CD4-positive, alpha-beta memory T cell (primary cell): ENCODE measurements around the gene ANKRD13C. TPM values are rescaled to one million over a fixed set of nuclear protein-coding genes. Genes with fewer than 3 reads are reported as not detected.
"Not testable (repeated sequence)": the region's sequence is repeated elsewhere in the genome, so short reads cannot be mapped to it uniquely, and the experiment has no call there.

ENCODE experiments used
- CTCF ChIA-PET: fragments of 350-600 bp; sonication (Branson Sonifier 250); formaldehyde crosslinking; loops from one replicate; lab custom pipeline; 2021; ENCODE audit warnings: inconsistent platforms; ENCODE audit not compliant: partially characterized antibody; lab: Charles Lee
- POLR2A ChIA-PET: fragments of 350-600 bp; sonication (Branson Sonifier 250); formaldehyde crosslinking; loops from one replicate; lab custom pipeline; 2021; ENCODE audit not compliant: partially characterized antibody; lab: Charles Lee
- DNase-seq, 5 donors: peaks; one replicate each; pipeline versions ENCODE4 v3.0.0 to v3.0.0-alpha.2; 2020 to 2022; ENCODE audit warnings: mixed read lengths in 1 of 5
- H3K27ac ChIP-seq: one replicate; pipeline ENCODE4 v1.7.0; 2013; ENCODE audit warnings: low read depth, low read length
- H3K27me3 ChIP-seq: 2 replicates; pipeline ENCODE4 v1.7.0; 2013; ENCODE audit warnings: mild to moderate bottlenecking, low read length, moderate library complexity; ENCODE audit not compliant: insufficient read depth
- H3K36me3 ChIP-seq: 2 replicates; pipeline ENCODE4 v1.7.0; 2013; ENCODE audit warnings: mild to moderate bottlenecking, low read length, moderate library complexity; ENCODE audit not compliant: insufficient read depth
- H3K4me1 ChIP-seq: 2 replicates; pipeline ENCODE4 v1.7.0; 2013; ENCODE audit warnings: mild to moderate bottlenecking, low read length, moderate library complexity; ENCODE audit not compliant: insufficient read depth
- H3K4me3 ChIP-seq, 2 donors: one replicate each; pipeline ENCODE4 v1.7.0; 2013; ENCODE audit warnings: low read length in 2 of 2, mild to moderate bottlenecking in 1 of 2
- H3K9me3 ChIP-seq, 2 donors: one replicate each; pipeline ENCODE4 v1.7.0; 2013; ENCODE audit warnings: low read length in 2 of 2, control low read depth in 1 of 2; ENCODE audit not compliant: control insufficient read depth in 1 of 2
- H3K27ac Mint-ChIP-seq, 7 donors: one replicate each; pipeline ENCODE4 v1.8.0; 2020 to 2021; ENCODE audit warnings: mixed read lengths in 7 of 7, mild to moderate bottlenecking in 6 of 7, inconsistent platforms in 3 of 7, moderate library complexity in 3 of 7
- H3K27me3 Mint-ChIP-seq, 2 donors: one replicate each; pipeline ENCODE4 v1.8.0; 2020 to 2021; ENCODE audit warnings: mixed read lengths in 2 of 2
- H3K36me3 Mint-ChIP-seq, 2 donors: one replicate each; pipeline ENCODE4 v1.8.0; 2020 to 2021; ENCODE audit warnings: mixed read lengths in 2 of 2, inconsistent platforms in 1 of 2, mild to moderate bottlenecking in 1 of 2
- H3K4me1 Mint-ChIP-seq, 4 donors: one replicate each; pipeline ENCODE4 v1.8.0; 2020 to 2021; ENCODE audit warnings: mixed read lengths in 4 of 4, mild to moderate bottlenecking in 1 of 4
- H3K4me3 Mint-ChIP-seq, 8 donors: one replicate each; pipeline ENCODE4 v1.8.0; 2020 to 2021; ENCODE audit warnings: mixed read lengths in 8 of 8, mild to moderate bottlenecking in 7 of 8, moderate library complexity in 6 of 8, inconsistent platforms in 3 of 8
- H3K9me3 Mint-ChIP-seq, 8 donors: one replicate each; pipeline ENCODE4 v1.8.0; 2020 to 2021; ENCODE audit warnings: mixed read lengths in 8 of 8, mild to moderate bottlenecking in 5 of 8, inconsistent platforms in 3 of 8, moderate library complexity in 1 of 8
- intact Hi-C: fragments of 100-400 bp; cut with micrococcal nuclease; formaldehyde crosslinking; loops from one replicate; pipeline ENCODE4 v1.15.1; 2023
- polyA plus RNA-seq, 2 donors: library from polyadenylated mRNA; unstranded; fragments of 300-500 nt; fragmentation: Illumina TruSeq; gene quantifications; one replicate each; pipeline ENCODE4 v1.2.3, GENCODE V29; 2021
- total RNA-seq, 2 experiments: library from RNA; stranded (reverse); gene quantifications; one replicate each; pipeline ENCODE4 v1.2.3, GENCODE V29; 2021

Gene ANKRD13C
- total and polyA plus RNA-seq, 4 experiments from 2014 or later = 12.9 to 34.0 (median 22.9) TPM

DNA sequence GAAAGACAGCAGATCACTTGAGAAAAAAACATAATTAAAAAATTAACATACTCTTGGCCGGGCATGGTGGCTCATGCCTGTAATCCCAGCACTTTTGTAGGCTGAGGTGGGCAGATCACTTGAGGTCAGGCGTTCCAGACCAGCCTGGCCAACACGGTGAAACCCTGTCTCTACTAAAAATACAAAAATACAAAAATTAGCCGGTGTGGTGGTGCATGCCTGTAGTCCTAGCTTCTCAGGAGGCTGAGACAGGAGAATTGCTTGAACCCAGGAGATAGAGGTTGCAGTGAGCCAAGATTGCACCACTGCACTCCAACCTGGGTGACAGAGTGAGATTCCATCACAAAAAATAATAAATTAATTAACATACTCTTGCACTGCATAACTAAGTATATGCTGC, 4.7 kb downstream of the ANKRD13C start:
- POLR2A ChIA-PET, H3K27ac ChIP-seq, DNase-seq, H3K27me3 Mint-ChIP-seq, CTCF ChIA-PET, H3K9me3 Mint-ChIP-seq, H3K36me3 ChIP-seq, H3K9me3 ChIP-seq, H3K27me3 ChIP-seq, H3K4me3 ChIP-seq, intact Hi-C loops: not testable (repeated sequence)
- peaks cover 47 to 78% (median 61%) of the 10 kb centered on the region in 4 donors for H3K4me1 Mint-ChIP-seq
- peak overlapping the region in 2 of 8 donors; percentile 33 to 61 for H3K4me3 Mint-ChIP-seq
- peaks cover 69% of the 10 kb centered on the region for H3K4me1 ChIP-seq
- peak overlapping the region in 1 of 7 donors; percentile 47 for H3K27ac Mint-ChIP-seq
- H3K36me3 Mint-ChIP-seq = peaks cover 11 to 36% of the 10 kb centered on the region in 2 donors

DNA sequence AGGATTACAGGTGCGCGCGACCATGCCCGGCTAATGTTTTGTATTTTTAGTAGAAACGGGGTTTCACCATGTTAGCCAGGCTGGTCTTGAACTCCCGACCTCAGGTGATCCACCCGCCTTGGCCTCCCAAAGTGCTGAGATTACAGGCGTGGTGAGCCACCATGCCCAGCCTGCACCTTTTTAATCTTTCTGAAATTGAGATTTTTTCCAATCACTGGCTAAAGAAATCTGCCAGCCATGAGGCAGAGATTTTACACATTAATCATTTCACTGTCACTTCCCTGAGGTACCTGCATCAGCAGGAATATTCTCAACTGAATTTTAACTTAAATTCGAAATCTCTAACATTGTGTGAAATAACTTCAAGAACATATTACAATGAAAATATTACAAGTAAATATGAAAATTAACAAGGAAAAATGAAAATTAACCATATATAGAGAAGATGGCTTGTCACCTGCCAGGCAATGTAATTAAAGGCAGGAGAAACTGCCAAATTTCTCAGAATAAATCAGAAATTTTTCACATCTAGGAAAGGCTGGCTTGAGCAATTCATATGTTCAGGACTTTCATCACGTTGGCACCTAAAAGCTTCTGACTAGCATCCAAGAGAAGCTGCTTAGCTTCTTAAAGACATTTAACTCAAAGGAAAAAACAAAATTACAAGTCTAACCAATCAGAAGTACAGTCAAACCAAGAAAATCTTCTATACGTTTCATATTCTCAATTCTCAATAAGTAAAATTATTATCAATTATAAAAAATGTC, 5.9 kb downstream of the ANKRD13C start:
- H3K27ac ChIP-seq = no peak overlapping the region
- no peaks in the 10 kb centered on the region for H3K27me3 Mint-ChIP-seq
- no peaks in the 10 kb centered on the region for H3K36me3 ChIP-seq
- DNase-seq = no peak
- H3K9me3 ChIP-seq = no peaks in the 10 kb centered on the region
- peaks cover 11 to 27% of the 10 kb centered on the region in 2 donors for H3K36me3 Mint-ChIP-seq
- peaks cover 46 to 70% (median 57%) of the 10 kb centered on the region in 4 donors for H3K4me1 Mint-ChIP-seq
- H3K27me3 ChIP-seq = no peaks in the 10 kb centered on the region
- POLR2A ChIA-PET = no interaction called here
- intact Hi-C loops = no loop called here
- peak overlapping the region in 2 of 8 donors; percentile 7 to 61 for H3K4me3 Mint-ChIP-seq
- H3K9me3 Mint-ChIP-seq = no peaks in the 10 kb centered on the region
- peaks cover 67% of the 10 kb centered on the region for H3K4me1 ChIP-seq
- CTCF ChIA-PET = no interaction called here
- no peak overlapping the region for H3K4me3 ChIP-seq
- peak overlapping the region in 3 of 7 donors; percentile 12 to 43 (median 22) for H3K27ac Mint-ChIP-seq

DNA sequence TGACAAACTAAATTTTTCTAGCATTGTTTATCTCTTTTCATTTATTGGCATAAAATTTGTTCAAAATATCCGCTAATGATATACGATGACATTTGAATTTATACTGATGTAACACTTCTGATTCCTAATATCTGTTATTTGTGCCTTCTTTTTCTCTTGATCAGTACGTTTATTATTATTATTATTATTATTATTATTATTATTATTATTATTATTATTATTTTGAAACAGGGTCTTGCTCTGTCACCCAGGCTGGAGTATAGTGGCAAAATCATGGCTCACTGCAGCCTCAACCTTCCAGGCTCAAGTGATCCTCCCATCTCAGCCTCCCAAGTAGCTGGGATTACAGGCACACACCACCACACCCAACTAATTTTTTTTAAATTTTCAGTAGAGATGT, 14.9 kb downstream of the ANKRD13C start:
- POLR2A ChIA-PET = interaction anchor here (1.7 kb wide), 1 partner anchor 15 kb away, joined by 4 read pairs; the partner anchor contains the start of gene ANKRD13C
- H3K27me3 ChIP-seq, H3K27ac ChIP-seq, H3K4me3 Mint-ChIP-seq, intact Hi-C loops, H3K36me3 ChIP-seq, H3K27me3 Mint-ChIP-seq, H3K9me3 Mint-ChIP-seq, H3K4me1 ChIP-seq, H3K27ac Mint-ChIP-seq, DNase-seq, H3K9me3 ChIP-seq, CTCF ChIA-PET, H3K4me3 ChIP-seq: not testable (repeated sequence)
- peaks cover 16 to 40% (median 23%) of the 10 kb centered on the region in 4 donors for H3K4me1 Mint-ChIP-seq
- H3K36me3 Mint-ChIP-seq = peaks cover 17 to 22% of the 10 kb centered on the region in 2 donors

GRCh38 chr1:70336050-70336449, 18.5 kb downstream of the ANKRD13C start:
- H3K4me1 ChIP-seq = peaks cover 5% of the 10 kb centered on the region
- intact Hi-C loops = no loop called here
- no peak for DNase-seq
- H3K27me3 Mint-ChIP-seq = no peaks in the 10 kb centered on the region
- CTCF ChIA-PET = no interaction called here
- H3K9me3 ChIP-seq = no peaks in the 10 kb centered on the region
- POLR2A ChIA-PET = no interaction called here
- H3K36me3 ChIP-seq = no peaks in the 10 kb centered on the region
- H3K27me3 ChIP-seq = no peaks in the 10 kb centered on the region
- H3K4me3 Mint-ChIP-seq = no peak overlapping the region
- no peak overlapping the region for H3K27ac ChIP-seq
- H3K4me3 ChIP-seq = no peak overlapping the region
- H3K4me1 Mint-ChIP-seq = peaks cover 20 to 40% (median 27%) of the 10 kb centered on the region in 4 donors
- H3K27ac Mint-ChIP-seq = no peak overlapping the region
- peaks cover 12 to 18% of the 10 kb centered on the region in 2 donors for H3K36me3 Mint-ChIP-seq
- H3K9me3 Mint-ChIP-seq = no peaks in the 10 kb centered on the region

DNA sequence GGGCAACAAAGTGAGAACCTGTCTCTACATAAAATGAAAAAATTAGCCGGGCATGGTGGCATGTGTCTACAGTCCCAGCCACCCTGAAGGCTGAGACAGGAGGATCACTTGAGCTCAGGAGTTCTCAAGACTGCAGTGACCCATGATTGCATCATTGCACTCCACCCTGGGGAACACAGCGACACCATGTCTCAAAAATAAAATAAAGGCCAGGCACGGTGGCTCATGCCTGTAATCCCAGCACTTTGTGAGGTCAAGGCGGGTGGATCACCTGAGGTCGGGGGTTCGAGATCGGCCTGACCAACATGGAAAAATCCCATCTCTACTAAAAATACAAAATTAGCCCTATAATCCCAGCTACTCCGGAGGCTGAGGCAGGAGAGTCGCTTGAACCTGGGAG, 20.1 kb downstream of the ANKRD13C start:
- no peak for DNase-seq
- no peak overlapping the region for H3K27ac ChIP-seq
- peaks cover 5% of the 10 kb centered on the region for H3K4me1 ChIP-seq
- no peaks in the 10 kb centered on the region for H3K27me3 ChIP-seq
- Mint-ChIP-seq H3K36me3 (peaks cover 12 to 21% of the 10 kb centered on the region in 2 donors), H3K9me3 (no peaks in the 10 kb centered on the region), H3K27me3 (no peaks in the 10 kb centered on the region), H3K4me1 (peaks cover 21 to 49% (median 32%) of the 10 kb centered on the region in 4 donors), H3K27ac (no peak overlapping the region), H3K4me3 (no peak overlapping the region)
- ChIA-PET CTCF (no interaction called here), POLR2A (no interaction called here)
- H3K36me3 ChIP-seq = no peaks in the 10 kb centered on the region
- intact Hi-C loops = no loop called here
- H3K4me3 ChIP-seq = no peak overlapping the region
- no peaks in the 10 kb centered on the region for H3K9me3 ChIP-seq

GRCh38 chr1:70333245-70333644, 21.3 kb downstream of the ANKRD13C start:
- H3K9me3 Mint-ChIP-seq = no peaks in the 10 kb centered on the region
- no peaks in the 10 kb centered on the region for H3K27me3 Mint-ChIP-seq
- CTCF ChIA-PET = no interaction called here
- H3K9me3 ChIP-seq = no peaks in the 10 kb centered on the region
- H3K4me3 Mint-ChIP-seq = no peak overlapping the region
- no peaks in the 10 kb centered on the region for H3K36me3 ChIP-seq
- no peak for DNase-seq
- H3K36me3 Mint-ChIP-seq = peaks cover 8 to 20% of the 10 kb centered on the region in 2 donors
- POLR2A ChIA-PET = no interaction called here
- H3K4me3 ChIP-seq = no peak overlapping the region
- H3K4me1 Mint-ChIP-seq = peaks cover 17 to 43% (median 32%) of the 10 kb centered on the region in 4 donors
- no peak overlapping the region for H3K27ac ChIP-seq
- peak overlapping the region in 2 of 7 donors; percentile 65 to 89 for H3K27ac Mint-ChIP-seq
- intact Hi-C loops = no loop called here
- peaks cover 5% of the 10 kb centered on the region for H3K4me1 ChIP-seq
- no peaks in the 10 kb centered on the region for H3K27me3 ChIP-seq

DNA sequence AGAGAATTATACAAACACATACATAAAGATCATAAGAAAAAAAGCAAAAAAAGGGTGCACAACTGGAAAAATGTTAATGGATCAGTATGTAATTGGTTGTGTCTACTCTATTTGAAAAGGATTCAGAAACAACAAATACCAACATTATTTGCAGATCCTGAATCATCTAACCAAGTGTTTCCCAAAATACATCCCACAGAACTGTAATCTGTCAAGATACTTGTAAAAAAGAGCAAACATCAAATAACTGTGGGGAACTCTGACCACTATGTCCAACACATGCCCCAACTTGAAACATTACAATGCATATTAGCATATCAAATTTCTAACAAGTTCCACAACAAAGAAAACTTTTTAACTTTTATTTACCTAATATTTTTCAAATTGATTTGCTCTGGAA, 22.6 kb downstream of the ANKRD13C start:
- Histone ChIP-seq H3K4me1 (peaks cover 5% of the 10 kb centered on the region), H3K9me3 (no peaks in the 10 kb centered on the region), H3K27me3 (no peaks in the 10 kb centered on the region), H3K4me3 (no peak overlapping the region), H3K27ac (no peak overlapping the region), H3K36me3 (no peaks in the 10 kb centered on the region)
- Mint-ChIP-seq H3K36me3 (peaks cover 6 to 22% of the 10 kb centered on the region in 2 donors), H3K27ac (no peak overlapping the region), H3K4me1 (peaks cover 19 to 43% (median 32%) of the 10 kb centered on the region in 4 donors), H3K27me3 (no peaks in the 10 kb centered on the region), H3K4me3 (no peak overlapping the region), H3K9me3 (no peaks in the 10 kb centered on the region)
- CTCF ChIA-PET = no interaction called here
- DNase-seq = no peak
- intact Hi-C loops = no loop called here
- POLR2A ChIA-PET = no interaction called here
